HG03135 (cell line): ENCODE data around the gene MT1A.
"Not testable (repeated sequence)": the region's sequence is repeated elsewhere in the genome, so short reads cannot be mapped to it uniquely, and the experiment has no call there.

Experiments used
- ATAC-seq: cut with Tn5 transposase; IDR thresholded peaks from one replicate; pipeline ENCODE4 v1.9.1; 2021; ENCODE audit warnings: mild to moderate bottlenecking, moderate library complexity; ENCODE audit not compliant: unreplicated experiment

Gene MT1A

GRCh38 chr16:56610017-56610608, 28.4 kb upstream of the MT1A start:
- no peak for ATAC-seq

DNA sequence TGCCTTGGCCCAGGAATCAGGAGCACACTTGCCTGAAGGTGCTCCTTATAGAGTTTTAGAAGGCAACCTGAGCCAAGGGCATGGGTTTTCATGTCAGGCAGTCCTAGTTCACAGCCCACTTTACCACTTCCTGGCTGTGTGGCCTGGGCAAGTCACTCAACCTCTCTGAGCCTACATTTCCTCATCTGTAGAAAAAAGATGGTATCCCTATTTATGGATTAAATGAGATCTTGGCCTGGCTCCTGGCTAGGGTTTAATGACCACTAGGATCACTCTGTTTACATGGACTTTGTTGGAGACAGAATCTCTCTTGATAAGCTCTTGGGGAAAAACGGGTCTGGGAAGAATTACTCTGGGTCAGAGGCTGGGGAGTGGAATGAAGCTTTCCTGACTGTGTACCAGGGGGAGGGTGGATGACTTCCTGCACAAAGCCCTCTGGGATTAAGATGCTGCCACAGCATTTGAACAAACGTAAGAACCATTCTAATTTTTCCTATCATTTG, 27.8 kb upstream of the MT1A start:
- ATAC-seq, result no peak

GRCh38 chr16:56611281-56611833, 27.1 kb upstream of the MT1A start:
- ATAC-seq, result no peak

GRCh38 chr16:56613706-56614105, 24.8 kb upstream of the MT1A start:
- no peak for ATAC-seq

DNA sequence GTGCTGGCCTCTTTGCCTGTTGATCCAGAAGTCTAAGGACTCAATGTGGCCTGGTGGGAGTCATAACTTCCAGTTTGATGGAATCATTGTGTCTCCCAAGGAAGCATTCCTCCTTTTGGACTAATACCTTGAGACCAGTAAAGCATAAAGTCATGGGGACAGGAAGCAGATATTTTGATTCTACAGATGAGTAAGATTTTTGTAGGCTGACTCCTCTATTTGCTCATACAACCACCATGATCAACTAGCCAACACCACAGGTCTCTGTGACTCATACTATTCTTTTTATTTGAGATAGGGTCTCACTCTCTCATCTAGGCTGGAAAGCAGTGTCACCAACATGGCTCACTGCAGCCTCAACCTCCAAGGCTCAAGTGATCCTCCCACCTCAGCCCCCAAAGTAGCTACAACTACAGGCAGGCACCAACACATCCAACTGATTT, 23.9 kb upstream of the MT1A start:
- no peak for ATAC-seq

GRCh38 chr16:56615353-56615752, 23.1 kb upstream of the MT1A start:
- no peak for ATAC-seq

- ATAC-seq, result no peak
Observed at GRCh38 chr16:56616608-56617211, 21.8 kb upstream of the MT1A start.

DNA sequence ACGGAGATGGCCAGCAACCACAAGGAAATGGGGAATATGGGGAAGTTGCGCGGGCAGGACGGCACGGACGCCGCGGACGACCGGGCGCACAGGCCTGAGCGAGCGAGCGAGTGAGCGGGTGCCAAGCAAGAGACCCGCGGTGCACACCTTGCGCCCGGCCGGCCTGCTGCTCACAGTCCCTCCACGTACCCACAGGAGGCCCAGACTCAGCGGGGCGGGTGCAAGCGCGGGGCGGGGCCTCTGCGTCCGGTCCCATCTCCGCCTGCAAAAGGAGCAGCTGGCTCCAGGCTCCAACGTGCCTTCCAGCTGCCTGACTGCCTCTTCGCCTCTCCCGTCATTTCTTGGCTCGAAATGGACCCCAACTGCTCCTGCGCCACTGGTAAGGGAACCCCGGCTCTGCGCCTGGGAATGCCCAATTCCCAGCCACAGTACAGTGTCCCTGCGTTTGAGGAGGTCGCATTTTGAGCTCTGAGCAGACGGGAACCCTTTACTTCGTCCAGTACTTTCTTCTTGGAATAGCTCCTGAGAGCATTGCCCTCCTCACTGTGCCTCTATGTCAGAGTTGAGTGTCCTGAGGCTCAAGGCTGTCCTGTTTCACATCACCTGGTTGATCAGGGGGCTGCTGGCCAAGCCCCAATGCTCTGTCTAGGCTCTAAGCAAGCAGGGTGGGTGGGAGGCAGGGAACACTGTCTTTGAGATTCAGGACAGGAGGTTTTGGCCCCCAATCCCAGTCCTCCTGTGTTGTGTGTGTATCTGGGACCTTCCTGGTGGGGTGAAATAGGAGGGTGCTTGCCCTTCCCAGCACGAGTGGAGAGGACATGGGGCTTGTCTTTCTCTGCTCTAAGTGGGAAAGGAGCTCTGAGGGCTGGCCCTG, 21.0 kb upstream of the MT1A start:
- ATAC-seq, result no peak

- no peak for ATAC-seq
Observed at GRCh38 chr16:56618138-56618537, 20.3 kb upstream of the MT1A start.

DNA sequence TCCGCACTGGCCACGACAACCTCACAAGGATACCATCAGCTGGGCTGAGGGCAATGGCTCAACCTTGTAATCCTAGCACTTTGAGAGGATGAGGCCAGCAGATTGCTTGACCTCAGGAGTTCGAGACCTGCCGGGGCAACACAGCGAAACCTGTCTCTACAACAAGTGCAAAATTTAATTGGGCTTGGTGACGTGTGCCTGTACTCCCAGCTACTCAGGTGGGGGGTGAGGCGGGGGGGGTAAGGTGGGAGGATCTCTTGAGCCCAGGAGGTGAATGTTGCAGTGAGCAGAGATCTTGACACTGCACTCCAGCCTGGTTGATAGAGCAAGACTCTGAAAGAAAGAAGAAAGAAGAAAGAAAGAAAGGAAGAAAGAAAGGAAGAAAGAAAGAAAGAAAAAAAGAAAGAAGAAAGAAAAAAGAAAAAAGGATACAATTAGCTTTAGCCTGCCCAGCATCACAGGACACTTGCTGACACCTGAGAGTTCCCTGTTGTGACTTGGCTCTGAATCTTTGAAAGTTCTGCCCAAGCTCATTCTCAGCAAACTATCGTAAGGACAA, 18.0 kb upstream of the MT1A start:
- no peak for ATAC-seq

DNA sequence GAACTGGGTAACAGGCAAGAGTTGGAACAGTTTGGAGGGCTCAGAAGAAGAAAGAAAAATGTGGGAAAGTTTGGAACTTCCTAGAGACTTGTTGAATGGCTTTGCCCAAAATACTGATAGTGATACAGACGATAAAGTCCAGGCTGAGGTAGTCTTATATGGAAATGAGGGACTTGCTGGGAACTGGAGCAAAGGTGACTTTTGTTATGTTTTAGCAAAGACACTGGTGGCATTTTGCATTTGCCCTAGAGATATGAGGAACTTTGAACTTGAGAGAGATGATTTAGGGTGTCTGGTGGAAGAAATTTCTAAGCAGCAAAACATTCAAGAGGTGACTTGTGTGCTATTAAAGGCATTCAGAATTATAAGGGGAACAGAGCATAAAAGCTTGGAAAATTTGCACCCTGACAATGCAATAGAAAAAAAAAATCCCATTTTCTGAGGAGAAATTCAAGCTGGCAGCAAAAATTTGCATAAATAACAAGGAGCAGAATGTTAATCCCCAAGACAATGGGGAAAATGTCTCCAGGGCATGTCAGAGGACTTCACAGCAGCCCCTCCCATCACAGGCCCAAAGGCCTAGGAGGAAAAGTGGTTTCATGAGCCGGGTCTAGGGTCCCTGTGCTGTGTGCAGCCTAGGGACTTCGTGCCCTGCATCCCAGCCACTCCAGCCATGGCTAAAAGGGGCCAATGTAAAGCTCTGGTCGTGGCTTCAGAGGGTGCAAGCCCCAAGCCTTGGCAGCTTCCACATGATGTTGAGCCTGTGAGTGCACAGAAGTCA, 16.6 kb upstream of the MT1A start:
- not testable (repeated sequence) for ATAC-seq

DNA sequence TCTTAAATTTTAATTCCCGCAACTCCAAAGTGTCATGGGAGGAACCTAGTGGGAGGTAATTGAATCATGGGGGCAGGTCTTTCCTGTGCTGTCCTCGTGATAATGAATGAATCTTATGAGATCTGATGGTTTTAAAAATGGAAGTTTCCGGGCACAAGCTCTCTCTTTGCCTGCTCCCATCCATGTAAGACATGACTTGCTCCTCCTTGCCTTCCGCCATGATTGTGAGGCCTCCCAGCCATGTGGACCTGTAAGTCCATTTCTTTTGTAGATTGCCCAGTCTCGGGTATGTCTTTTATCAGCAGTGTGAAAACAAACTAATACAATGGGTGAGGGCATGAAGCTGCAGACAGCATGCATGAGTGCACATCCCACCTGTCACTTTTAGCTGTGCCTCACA, 15.3 kb upstream of the MT1A start:
- not testable (repeated sequence) for ATAC-seq

DNA sequence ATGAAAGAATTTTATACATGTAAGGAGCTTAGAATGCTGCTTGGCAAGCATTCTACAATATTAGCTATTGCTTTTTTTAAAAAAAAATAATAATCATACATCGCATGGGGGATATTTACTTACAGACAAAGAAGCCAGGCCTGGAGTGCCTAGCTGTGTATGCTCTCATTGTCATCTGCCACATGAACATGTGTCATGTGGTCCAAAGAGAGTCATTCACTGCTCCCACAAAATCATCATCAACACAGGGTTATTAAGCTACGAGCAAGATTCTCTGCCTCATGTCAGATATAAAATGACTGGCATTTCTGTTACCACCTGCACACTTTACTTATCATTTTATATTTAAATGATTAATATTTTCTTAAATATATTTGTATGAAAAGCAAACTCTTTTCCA, 14.8 kb upstream of the MT1A start:
- ATAC-seq, result no peak

GRCh38 chr16:56625140-56625942, 13.1 kb upstream of the MT1A start, which contains the start of gene MT1E:
MT1E (plus strand) TSS chr16:56625781; CDS start chr16:56625852, 71 bp downstream.
- ATAC-seq, result peak; percentile 55

DNA sequence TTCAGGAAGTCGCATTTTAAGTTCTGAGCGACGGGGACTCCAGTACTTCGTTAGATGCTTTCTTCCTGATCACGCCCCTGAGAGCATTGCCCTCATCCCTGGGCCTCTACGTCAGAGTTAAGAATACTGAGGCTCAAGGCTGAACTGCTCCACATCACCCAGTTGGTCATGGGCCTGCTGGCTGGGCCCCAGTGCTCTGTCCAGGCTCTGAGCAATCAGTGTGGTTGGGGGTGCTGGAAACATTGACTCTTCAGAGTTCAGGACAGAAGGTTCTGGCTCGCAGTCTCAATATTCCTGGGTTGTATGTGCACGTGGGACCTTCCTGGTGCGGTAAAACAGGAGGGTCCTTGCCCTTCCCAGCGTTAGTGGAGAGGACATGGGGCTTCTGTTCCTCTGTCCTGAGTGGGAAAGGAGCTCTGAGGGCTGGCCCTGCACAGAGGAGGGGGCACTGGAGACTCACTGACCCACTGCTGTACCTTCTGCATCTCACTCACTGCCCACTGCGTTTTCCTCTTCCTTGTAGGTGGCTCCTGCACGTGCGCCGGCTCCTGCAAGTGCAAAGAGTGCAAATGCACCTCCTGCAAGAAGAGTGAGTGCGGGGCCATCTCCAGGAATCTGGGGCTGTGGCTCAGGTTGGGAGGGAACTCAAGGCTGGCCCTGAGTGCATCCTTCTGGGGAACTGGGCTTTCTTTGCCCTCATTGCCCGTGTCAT, 12.4 kb upstream of the MT1A start:
- ATAC-seq, result no peak

DNA sequence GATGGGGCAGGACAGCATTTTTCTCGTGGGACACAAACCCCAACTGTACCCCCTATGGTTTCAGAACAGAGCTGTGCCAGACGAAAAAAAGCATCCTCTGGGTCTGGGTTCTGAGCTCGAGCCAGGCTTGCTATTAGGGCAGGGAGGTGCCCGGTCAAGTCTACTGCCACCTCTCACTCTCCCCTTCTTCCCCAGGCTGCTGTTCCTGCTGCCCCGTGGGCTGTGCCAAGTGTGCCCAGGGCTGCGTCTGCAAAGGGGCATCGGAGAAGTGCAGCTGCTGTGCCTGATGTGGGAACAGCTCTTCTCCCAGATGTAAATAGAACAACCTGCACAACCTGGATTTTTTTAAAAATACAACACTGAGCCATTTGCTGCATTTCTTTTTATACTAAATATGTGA, 11.8 kb upstream of the MT1A start:
- ATAC-seq, result no peak

GRCh38 chr16:56628486-56629350, 9.7 kb upstream of the MT1A start:
- no peak for ATAC-seq

DNA sequence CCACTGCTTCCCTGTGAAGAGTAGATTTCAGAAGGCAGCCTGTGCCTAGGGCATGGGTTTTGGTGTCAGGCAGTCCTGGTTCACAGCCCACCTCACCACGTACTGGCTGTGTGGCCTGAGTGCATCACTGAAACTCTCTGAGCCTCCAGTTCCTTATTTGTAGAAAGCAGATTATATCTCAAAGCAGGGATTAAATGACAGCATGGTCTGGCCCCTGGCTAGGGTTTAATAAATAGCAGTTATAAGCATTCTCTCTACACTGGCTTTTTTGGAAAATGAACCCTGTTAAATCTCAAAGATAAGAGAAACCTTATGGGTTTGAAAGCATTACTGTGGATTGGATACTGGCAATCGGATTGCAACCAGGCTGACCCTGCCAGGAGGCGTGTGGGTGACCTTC, 8.9 kb upstream of the MT1A start:
- ATAC-seq, result no peak
